Measurements from ENCODE around the gene CCDC74B. TPM values are rescaled to one million over a fixed set of nuclear protein-coding genes. Genes with fewer than 3 reads are reported as not detected.
A peak's percentile ranks its signal among the peaks of the same experiment; 100 is the strongest.
"Not testable (repeated sequence)": the region's sequence is repeated elsewhere in the genome, so short reads cannot be mapped to it uniquely, and the experiment has no call there.

The CCDC74B gene
- 10 to 100 TPM; 21.7 to 31.2 TPM for total RNA-seq

GRCh38 chr2:130145006-130145414, at the start of gene CCDC74B:
Gene CCDC74B, minus strand, starts transcription at chr2:130145112. Its CDS starts 116 bp downstream, at chr2:130144996.
- Histone ChIP-seq H3K4me3 (peak within 1 kb of the TSS; percentile 23 to 27), H3K27ac (peak within 1 kb of the TSS in 1 of 2 donors; percentile 45)
- H3K4me1 ChIP-seq (replicated peaks); H3K27me3 ChIP-seq (replicated peaks; ENCODE audit: insufficient read depth); H3K9me3 ChIP-seq; intact Hi-C loops (cut with DNase I); H3K36me3 ChIP-seq: not testable (repeated sequence)
- DNase-seq (ENCODE audit: low spot score), result peak; percentile 43
- 7% methylated on average over 30 of the region's 30 CpGs for WGBS

- H3K4me1 ChIP-seq (replicated peaks); H3K36me3 ChIP-seq; H3K27me3 ChIP-seq (replicated peaks; ENCODE audit: insufficient read depth); H3K9me3 ChIP-seq; intact Hi-C loops (cut with DNase I); H3K27ac ChIP-seq; DNase-seq (ENCODE audit: low spot score); H3K4me3 ChIP-seq: not testable (repeated sequence)
- 88% methylated on average over 17 of the region's 22 CpGs for WGBS
These were observed 48.9 kb upstream of the CCDC74B start for GRCh38 chr2:130193824-130194223.

- H3K9me3 ChIP-seq; H3K4me1 ChIP-seq (replicated peaks); H3K4me3 ChIP-seq; H3K27ac ChIP-seq; H3K27me3 ChIP-seq (replicated peaks; ENCODE audit: insufficient read depth); intact Hi-C loops (cut with DNase I); DNase-seq (ENCODE audit: low spot score); H3K36me3 ChIP-seq: not testable (repeated sequence)
- WGBS, result 87% methylated on average over 3 of the region's 3 CpGs
These were observed 47.5 kb upstream of the CCDC74B start for GRCh38 chr2:130192451-130192850.

- intact Hi-C loops (cut with DNase I), result not testable (repeated sequence)
These were observed 46.4 kb upstream of the CCDC74B start for GRCh38 chr2:130191319-130191718.

GRCh38 chr2:130190237-130190636, 45.3 kb upstream of the CCDC74B start:
- WGBS, result 75% methylated on average over 10 of the region's 15 CpGs
- Histone ChIP-seq H3K27ac (no peak overlapping the region), H3K4me1 (replicated peaks) (no peaks in the 10 kb centered on the region), H3K27me3 (replicated peaks; ENCODE audit: insufficient read depth) (no peaks in the 10 kb centered on the region), H3K36me3 (no peaks in the 10 kb centered on the region), H3K4me3 (no peak overlapping the region), H3K9me3 (no peaks in the 10 kb centered on the region)
- no peak for DNase-seq (ENCODE audit: low spot score)
- intact Hi-C loops (cut with DNase I), result no loop called here
- TF ChIP-seq POLR2A (IDR thresholded peaks at IDR 0.05) (no peak), CTCF (IDR thresholded peaks at IDR 0.05) (no peak), POLR2AphosphoS5 (IDR thresholded peaks at IDR 0.05) (no peak)

More at GRCh38 chr2:130191319-130191718, 46.4 kb upstream of the CCDC74B start:
- H3K27ac ChIP-seq; H3K27me3 ChIP-seq (replicated peaks; ENCODE audit: insufficient read depth); H3K36me3 ChIP-seq; H3K4me1 ChIP-seq (replicated peaks); H3K4me3 ChIP-seq; DNase-seq (ENCODE audit: low spot score); H3K9me3 ChIP-seq: not testable (repeated sequence)
- 91% methylated on average over 6 of the region's 6 CpGs for WGBS

- DNase-seq (ENCODE audit: low spot score); H3K4me3 ChIP-seq; H3K36me3 ChIP-seq; H3K27ac ChIP-seq; H3K9me3 ChIP-seq; H3K4me1 ChIP-seq (replicated peaks); H3K27me3 ChIP-seq (replicated peaks; ENCODE audit: insufficient read depth): not testable (repeated sequence)
- intact Hi-C loops (cut with DNase I), result loop anchor here (10.0 kb wide), 1 partner anchor 916 kb away; the partner anchor contains the start of gene PLEKHB2
- 66% methylated on average over 4 of the region's 4 CpGs for WGBS
These were observed 44.0 kb upstream of the CCDC74B start for GRCh38 chr2:130188958-130189357.

- H3K4me1 ChIP-seq (replicated peaks); H3K27me3 ChIP-seq (replicated peaks; ENCODE audit: insufficient read depth); H3K9me3 ChIP-seq; H3K36me3 ChIP-seq; H3K4me3 ChIP-seq; H3K27ac ChIP-seq; DNase-seq (ENCODE audit: low spot score): not testable (repeated sequence)
- intact Hi-C loops (cut with DNase I), result loop anchor here (10.0 kb wide), 1 partner anchor 917 kb away; the partner anchor contains the start of gene PLEKHB2
- 88% methylated on average over 17 of the region's 17 CpGs for WGBS
These were observed 43.2 kb upstream of the CCDC74B start for GRCh38 chr2:130187859-130188792.

- Histone ChIP-seq H3K9me3 (no peaks in the 10 kb centered on the region), H3K36me3 (no peaks in the 10 kb centered on the region), H3K4me1 (replicated peaks) (no peaks in the 10 kb centered on the region), H3K4me3 (no peak overlapping the region), H3K27ac (no peak overlapping the region), H3K27me3 (replicated peaks; ENCODE audit: insufficient read depth) (no peaks in the 10 kb centered on the region)
- no peak for DNase-seq (ENCODE audit: low spot score)
- WGBS, result 70% methylated on average over 8 of the region's 8 CpGs
- intact Hi-C loops (cut with DNase I), result loop anchor here (10.0 kb wide), 1 partner anchor 918 kb away; the partner anchor contains the start of gene PLEKHB2
- no peak for TF ChIP-seq POLR2A (IDR thresholded peaks at IDR 0.05)
- no peak for TF ChIP-seq CTCF (IDR thresholded peaks at IDR 0.05)
- TF ChIP-seq POLR2AphosphoS5 (IDR thresholded peaks at IDR 0.05), result no peak
These were observed 42.4 kb upstream of the CCDC74B start for GRCh38 chr2:130187268-130187667.
